ENCODE measurements around the gene KLF3.

The KLF3 gene

GRCh38 chr4:38674258-38675144 lies 10.5 kb downstream of the KLF3 start:
- DNase-seq (ENCODE audit: low read depth), result no peak

GRCh38 chr4:38675146-38676121 lies 11.4 kb downstream of the KLF3 start:
- peak; percentile 76 for DNase-seq (ENCODE audit: low read depth)

GRCh38 chr4:38676986-38677385 lies 13.0 kb downstream of the KLF3 start:
- no peak for DNase-seq (ENCODE audit: low read depth)

GRCh38 chr4:38677441-38677840 lies 13.4 kb downstream of the KLF3 start:
- no peak for DNase-seq (ENCODE audit: low read depth)

GRCh38 chr4:38678078-38678477 lies 14.1 kb downstream of the KLF3 start:
- no peak for DNase-seq (ENCODE audit: low read depth)

- no peak for DNase-seq (ENCODE audit: low read depth)
These were observed 15.9 kb downstream of the KLF3 start for GRCh38 chr4:38679921-38680320.

GRCh38 chr4:38681281-38681991 lies 17.4 kb downstream of the KLF3 start:
- no peak for DNase-seq (ENCODE audit: low read depth)

GRCh38 chr4:38682336-38682735 lies 18.3 kb downstream of the KLF3 start:
- DNase-seq (ENCODE audit: low read depth), result no peak

- no peak for DNase-seq (ENCODE audit: low read depth)
These were observed 19.3 kb downstream of the KLF3 start for GRCh38 chr4:38683276-38683675.

- DNase-seq (ENCODE audit: low read depth), result no peak
These were observed 20.3 kb downstream of the KLF3 start for GRCh38 chr4:38684271-38684670.

- DNase-seq (ENCODE audit: low read depth), result no peak
These were observed 21.2 kb downstream of the KLF3 start for GRCh38 chr4:38684951-38685844.

GRCh38 chr4:38686682-38687081 lies 22.7 kb downstream of the KLF3 start:
- no peak for DNase-seq (ENCODE audit: low read depth)

- no peak for DNase-seq (ENCODE audit: low read depth)
These were observed 23.6 kb downstream of the KLF3 start for GRCh38 chr4:38687571-38688011.

- no peak for DNase-seq (ENCODE audit: low read depth)
These were observed 24.8 kb downstream of the KLF3 start for GRCh38 chr4:38688676-38689355.

GRCh38 chr4:38691251-38692008 lies 27.4 kb downstream of the KLF3 start:
- no peak for DNase-seq (ENCODE audit: low read depth)

- no peak for DNase-seq (ENCODE audit: low read depth)
These were observed 28.4 kb downstream of the KLF3 start for GRCh38 chr4:38692421-38692820.

GRCh38 chr4:38693569-38693968 lies 29.6 kb downstream of the KLF3 start:
- no peak for DNase-seq (ENCODE audit: low read depth)

- no peak for DNase-seq (ENCODE audit: low read depth)
These were observed 30.3 kb downstream of the KLF3 start for GRCh38 chr4:38694330-38694729.

GRCh38 chr4:38695809-38696208 lies 31.8 kb downstream of the KLF3 start:
- DNase-seq (ENCODE audit: low read depth), result no peak

GRCh38 chr4:38696697-38697096 lies 32.7 kb downstream of the KLF3 start:
- no peak for DNase-seq (ENCODE audit: low read depth)

Measured in stimulated activated CD4-positive, alpha-beta T cell treated with anti-CD3 and anti-CD28 coated beads, Interleukin-2, amount 100 ng/mL, for 4 hours (primary cell).